DND-41 (cell line): Measurements from ENCODE around the gene PROZ.

ENCODE experiments used
- ATAC-seq: fragments of 200-7000 bp; cut with Tn5 transposase; 3 replicates; pipeline ENCODE4 v1.9.1; 2021; ENCODE audit warnings: low read depth; ENCODE audit not compliant: insufficient read depth
- DNase-seq: peaks from one replicate; pipeline ENCODE4 v3.0.0-alpha.2; 2020
- H2AFZ ChIP-seq: 2 replicates; pipeline ENCODE4 v1.6.0; 2012; ENCODE audit warnings: low read depth, low read length
- H3K27ac ChIP-seq: 2 replicates; pipeline ENCODE4 v1.5.1; 2012; ENCODE audit warnings: low read length, inconsistent platforms
- H3K27me3 ChIP-seq: fragments of 200-600 bp; sonication (generic); 2 replicates; pipeline ENCODE4 v1.6.0; 2012; ENCODE audit warnings: low read length, mild to moderate bottlenecking, inconsistent platforms; ENCODE audit not compliant: insufficient read depth, poor library complexity
- H3K36me3 ChIP-seq: 2 replicates; pipeline ENCODE4 v1.5.1; 2012; ENCODE audit warnings: low read length, inconsistent platforms; ENCODE audit not compliant: insufficient read depth
- H3K4me1 ChIP-seq: 2 replicates; pipeline ENCODE4 v1.5.1; 2012; ENCODE audit warnings: mild to moderate bottlenecking, low read length; ENCODE audit not compliant: insufficient read depth
- H3K4me2 ChIP-seq: 2 replicates; pipeline ENCODE4 v1.6.0; 2012; ENCODE audit warnings: mild to moderate bottlenecking, moderate library complexity, low read length, inconsistent platforms; ENCODE audit not compliant: insufficient read depth
- H3K4me3 ChIP-seq, 2 experiments: fragments of 200-600 bp in 1 of 2; shearing (Covaris generic) in 1 of 2; 2 replicates each; pipeline ENCODE4 v1.5.1; 2012 to 2016; ENCODE audit warnings: inconsistent platforms in 2 of 2, low read length in 2 of 2, mild to moderate bottlenecking in 2 of 2, low read depth in 1 of 2, moderate library complexity in 1 of 2
- H3K79me2 ChIP-seq: 2 replicates; pipeline ENCODE4 v1.6.0; 2012; ENCODE audit warnings: low read length, inconsistent platforms; ENCODE audit not compliant: insufficient read depth
- H3K9ac ChIP-seq: 2 replicates; pipeline ENCODE4 v1.6.0; 2012; ENCODE audit warnings: low read depth, mild to moderate bottlenecking, inconsistent platforms, low read length, moderate library complexity
- H3K9me3 ChIP-seq: 2 replicates; pipeline ENCODE4 v1.5.1; 2012; ENCODE audit warnings: low read length, moderate library complexity, mild to moderate bottlenecking, inconsistent platforms; ENCODE audit not compliant: insufficient read depth, severe bottlenecking
- H4K20me1 ChIP-seq: 2 replicates; pipeline ENCODE4 v1.6.0; 2012; ENCODE audit warnings: low read length; ENCODE audit not compliant: insufficient read depth
- CTCF ChIP-seq: IDR thresholded peaks from 2 replicates; pipeline ENCODE4 v1.5.1; 2012; ENCODE audit warnings: borderline replicate concordance, low read length, moderate library complexity, mild to moderate bottlenecking; ENCODE audit not compliant: poor library complexity, severe bottlenecking; ENCODE audit errors: extremely low read depth
- EZH2 ChIP-seq: IDR thresholded peaks from 3 replicates; pipeline ENCODE4 v1.6.1; 2012; ENCODE audit warnings: borderline replicate concordance, low read depth, mild to moderate bottlenecking, moderate library complexity, low read length, inconsistent platforms; ENCODE audit not compliant: severe bottlenecking

Gene PROZ

GRCh38 chr13:113113846-113114271, 44.6 kb upstream of the PROZ start:
- H3K9me3 ChIP-seq = no peaks in the 10 kb centered on the region
- no peak for DNase-seq
- no peaks in the 10 kb centered on the region for H4K20me1 ChIP-seq
- H3K4me3 ChIP-seq = no peak overlapping the region
- no peak overlapping the region for H3K27ac ChIP-seq
- TF ChIP-seq EZH2 (no peak), CTCF (no peak)
- H3K4me1 ChIP-seq = no peaks in the 10 kb centered on the region
- no peaks in the 10 kb centered on the region for H3K36me3 ChIP-seq
- no peaks in the 10 kb centered on the region for H3K79me2 ChIP-seq
- no peak overlapping the region for H2AFZ ChIP-seq
- ATAC-seq = no peak
- H3K27me3 ChIP-seq = no peaks in the 10 kb centered on the region
- H3K9ac ChIP-seq = no peak overlapping the region
- no peak overlapping the region for H3K4me2 ChIP-seq

GRCh38 chr13:113114511-113115362, 43.7 kb upstream of the PROZ start:
- H3K79me2 ChIP-seq = no peaks in the 10 kb centered on the region
- no peaks in the 10 kb centered on the region for H3K36me3 ChIP-seq
- H3K27ac ChIP-seq = no peak overlapping the region
- H3K27me3 ChIP-seq = no peaks in the 10 kb centered on the region
- H4K20me1 ChIP-seq = no peaks in the 10 kb centered on the region
- no peak overlapping the region for H3K9ac ChIP-seq
- no peak overlapping the region for H3K4me3 ChIP-seq
- DNase-seq (no peak), ATAC-seq (no peak)
- TF ChIP-seq CTCF = no peak
- no peak for TF ChIP-seq EZH2
- no peak overlapping the region for H3K4me2 ChIP-seq
- H3K9me3 ChIP-seq = no peaks in the 10 kb centered on the region
- H2AFZ ChIP-seq = no peak overlapping the region
- no peaks in the 10 kb centered on the region for H3K4me1 ChIP-seq

- Histone ChIP-seq H3K4me3 (no peak overlapping the region), H3K9ac (no peak overlapping the region), H3K27ac (no peak overlapping the region), H3K79me2 (no peaks in the 10 kb centered on the region), H3K4me1 (no peaks in the 10 kb centered on the region), H3K4me2 (no peak overlapping the region), H3K27me3 (no peaks in the 10 kb centered on the region), H4K20me1 (no peaks in the 10 kb centered on the region), H3K36me3 (no peaks in the 10 kb centered on the region), H3K9me3 (no peaks in the 10 kb centered on the region), H2AFZ (no peak overlapping the region)
- DNase-seq = no peak
- TF ChIP-seq CTCF = no peak
- TF ChIP-seq EZH2 = no peak
- ATAC-seq = no peak
Measured at GRCh38 chr13:113115363-113116205, 42.9 kb upstream of the PROZ start.
